ENCODE measurements around the gene HSD17B10. TPM values are rescaled to one million over a fixed set of nuclear protein-coding genes. Genes with fewer than 3 reads are reported as not detected.

HSD17B10 gene
- total RNA-seq, 1 experiment from 2014 or later, result 127 TPM

GRCh38 chrX:53395605-53396298 is 38.4 kb downstream of the HSD17B10 start:
- Mint-ChIP-seq H3K4me1 (ENCODE audit: low read depth, unreplicated experiment) (no peaks in the 10 kb centered on the region), H3K4me3 (ENCODE audit: low read depth, unreplicated experiment) (no peak overlapping the region), H3K9me3 (ENCODE audit: low read depth, unreplicated experiment) (no peaks in the 10 kb centered on the region), H3K27me3 (ENCODE audit: unreplicated experiment) (no peaks in the 10 kb centered on the region), H3K36me3 (ENCODE audit: insufficient read depth, unreplicated experiment) (peaks cover 33% of the 10 kb centered on the region), H3K27ac (ENCODE audit: unreplicated experiment) (no peak overlapping the region)
- no peak for TF ChIP-seq CTCF (IDR thresholded peaks at IDR 0.05; ENCODE audit: unreplicated experiment)
- no peak for DNase-seq
- intact Hi-C loops (cut with micrococcal nuclease; ENCODE audit: unreplicated experiment), result no loop called here
- CTCF ChIA-PET, result no interaction called here
- BruUV-seq (replicated peaks), result no TSS peak

- DNase-seq, result no peak
- CTCF ChIA-PET, result interaction anchor here (0.6 kb wide), 1 partner anchor 183 kb away, joined by 3 read pairs; no protein-coding TSS in a partner anchor
These were observed 50.6 kb downstream of the HSD17B10 start for GRCh38 chrX:53383376-53384076.

More at GRCh38 chrX:53383376-53384076, 50.6 kb downstream of the HSD17B10 start:
- Mint-ChIP-seq H3K4me1 (ENCODE audit: low read depth, unreplicated experiment) (no peaks in the 10 kb centered on the region), H3K9me3 (ENCODE audit: low read depth, unreplicated experiment) (no peaks in the 10 kb centered on the region), H3K4me3 (ENCODE audit: low read depth, unreplicated experiment) (no peak overlapping the region), H3K36me3 (ENCODE audit: insufficient read depth, unreplicated experiment) (peaks cover 24% of the 10 kb centered on the region), H3K27ac (ENCODE audit: unreplicated experiment) (no peak overlapping the region), H3K27me3 (ENCODE audit: unreplicated experiment) (no peaks in the 10 kb centered on the region)
- TF ChIP-seq CTCF (IDR thresholded peaks at IDR 0.05; ENCODE audit: unreplicated experiment), result no peak
- intact Hi-C loops (cut with micrococcal nuclease; ENCODE audit: unreplicated experiment), result no loop called here
- BruUV-seq (replicated peaks), result no TSS peak

Small RNA genes lying within 50 kb of the gene (microRNA-seq; reads per million reads assigned to microRNA genes)
- 1.4 reads per million for gene MIR6857

Other genes starting within 250 kb of the HSD17B10 start
- 91.6 and 98.4 TPM in 2 replicates for gene KDM5C, start 209.2 kb downstream of the HSD17B10 start, total RNA-seq (2022)
- 14.1 and 15.2 TPM in 2 replicates for gene IQSEC2, start 152.8 kb downstream of the HSD17B10 start, total RNA-seq (2022)
- gene SMC1A, start 11.7 kb downstream of the HSD17B10 start, total RNA-seq (2022), result 91.5 and 100 TPM in 2 replicates
- 1.2 and 1.6 TPM in 2 replicates for gene RIBC1, start 11.5 kb downstream of the HSD17B10 start, total RNA-seq (2022)